Measurements from ENCODE around the gene OR13F1.
"Not testable (repeated sequence)": the region's sequence is repeated elsewhere in the genome, so short reads cannot be mapped to it uniquely, and the experiment has no call there.

Gene OR13F1

DNA sequence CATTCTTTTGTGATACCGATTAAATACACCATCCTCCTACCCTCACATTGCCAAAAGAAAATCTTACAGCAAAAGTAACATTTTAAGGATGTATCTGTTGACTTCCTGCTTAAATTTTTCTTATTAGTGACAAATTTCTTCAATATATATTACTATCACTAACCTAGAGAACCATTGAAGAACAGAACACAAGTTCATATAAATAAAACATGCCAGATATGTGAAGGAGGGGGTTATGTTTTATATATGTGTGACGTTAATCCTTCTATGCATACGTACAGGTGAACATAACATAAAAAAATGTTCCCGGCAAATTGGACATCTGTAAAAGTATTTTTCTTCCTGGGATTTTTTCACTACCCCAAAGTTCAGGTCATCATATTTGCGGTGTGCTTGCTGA lies at the start of gene OR13F1:
TSS of gene OR13F1 (plus strand) at position 301 of the 400 bp plus-strand sequence. CDS start at position 301, 0 bp downstream.
- DNase-seq (ENCODE audit: low read depth, low spot score) = no peak

GRCh38 chr9:104456831-104457230 lies 47.2 kb upstream of the OR13F1 start:
- DNase-seq (ENCODE audit: low read depth, low spot score) = no peak

DNA sequence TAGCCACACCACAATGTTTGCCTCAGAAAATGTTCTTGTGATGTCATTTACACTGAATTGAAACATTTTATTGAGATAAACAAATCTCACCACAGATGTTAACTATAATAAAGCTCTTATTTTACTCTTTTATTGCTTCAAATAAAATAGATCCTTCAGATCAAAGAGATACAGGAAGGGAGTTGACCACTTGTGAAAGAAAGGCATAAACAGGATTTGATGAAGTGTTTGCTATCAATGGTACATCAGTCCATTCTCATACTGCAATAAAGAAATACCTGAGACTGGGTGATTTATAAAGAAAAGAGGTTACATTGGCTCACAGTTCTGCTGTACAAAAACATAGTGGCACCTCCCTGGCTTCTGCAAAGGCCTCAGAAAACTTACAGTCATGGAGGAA lies 40.2 kb upstream of the OR13F1 start:
- no peak for DNase-seq (ENCODE audit: low read depth, low spot score)

DNA sequence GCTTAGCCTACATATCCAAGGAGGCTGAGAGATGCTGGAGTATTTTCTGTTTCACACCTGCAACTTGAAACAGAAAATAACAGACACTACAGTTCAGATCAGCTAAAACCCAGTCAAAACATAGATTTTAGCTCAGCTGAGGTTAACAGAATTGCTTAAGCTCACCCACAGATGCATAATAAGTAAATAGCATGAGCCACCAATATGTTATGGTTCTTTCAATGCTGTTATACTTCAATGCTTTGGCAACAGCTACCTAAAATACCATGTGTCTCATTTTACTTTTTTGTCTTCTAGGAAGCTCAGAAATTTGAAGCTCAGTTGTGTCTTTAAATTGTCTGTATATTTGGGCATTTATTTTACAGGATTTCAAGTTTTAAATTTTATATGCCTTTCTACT lies 35.8 kb upstream of the OR13F1 start:
- no peak for DNase-seq (ENCODE audit: low read depth, low spot score)

DNA sequence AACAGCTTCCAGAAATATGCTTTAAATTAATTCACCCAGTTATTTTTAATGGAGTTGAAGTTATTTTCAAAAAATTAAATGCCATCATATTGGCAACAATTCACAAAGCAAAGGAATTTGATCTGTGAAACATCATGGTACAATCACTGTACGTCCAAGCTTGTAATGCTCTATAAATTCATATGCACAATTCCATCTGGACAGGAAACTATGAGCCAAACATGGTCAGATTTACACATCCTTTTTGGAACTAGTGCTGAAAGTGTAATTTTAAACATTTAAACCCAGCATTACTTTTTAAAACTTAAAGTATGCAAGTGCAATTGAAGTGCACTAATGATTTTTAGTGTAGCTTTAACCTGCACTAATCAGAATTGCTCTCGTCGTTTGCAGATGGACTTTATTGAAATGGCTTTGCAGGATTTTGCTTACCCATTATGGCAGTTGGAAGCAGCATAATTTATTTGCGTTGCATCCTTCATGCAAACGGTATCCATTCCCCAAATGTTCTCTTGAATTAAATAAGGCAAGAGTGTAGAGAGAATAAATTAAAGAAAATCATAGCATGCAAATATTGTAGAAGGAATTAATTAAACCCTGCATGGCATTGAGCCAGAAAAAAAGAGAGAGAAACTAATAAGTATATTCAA lies 21.0 kb upstream of the OR13F1 start:
- DNase-seq (ENCODE audit: low read depth, low spot score) = no peak

- no peak for DNase-seq (ENCODE audit: low read depth, low spot score)
These were observed 19.0 kb upstream of the OR13F1 start for GRCh38 chr9:104485014-104485413.

DNA sequence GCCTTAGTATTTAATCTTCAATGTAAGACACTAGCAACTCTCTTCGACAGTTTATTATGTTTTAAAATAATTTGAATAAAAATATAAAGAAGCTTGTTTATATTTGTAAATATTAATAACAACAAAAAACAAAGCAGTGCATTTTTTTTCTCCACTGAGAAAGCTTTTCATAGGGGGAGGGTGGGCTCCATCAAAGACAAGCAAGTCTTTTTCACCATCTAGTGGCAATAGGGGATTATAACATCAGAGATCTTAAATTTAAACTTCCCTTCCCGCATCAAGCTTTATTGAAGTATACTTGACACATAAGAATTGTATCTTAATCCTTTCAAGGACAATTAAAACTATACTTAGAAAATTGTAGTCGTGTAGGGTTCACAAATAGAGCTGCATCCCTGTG lies 9.3 kb upstream of the OR13F1 start:
- DNase-seq (ENCODE audit: low read depth, low spot score) = no peak

DNA sequence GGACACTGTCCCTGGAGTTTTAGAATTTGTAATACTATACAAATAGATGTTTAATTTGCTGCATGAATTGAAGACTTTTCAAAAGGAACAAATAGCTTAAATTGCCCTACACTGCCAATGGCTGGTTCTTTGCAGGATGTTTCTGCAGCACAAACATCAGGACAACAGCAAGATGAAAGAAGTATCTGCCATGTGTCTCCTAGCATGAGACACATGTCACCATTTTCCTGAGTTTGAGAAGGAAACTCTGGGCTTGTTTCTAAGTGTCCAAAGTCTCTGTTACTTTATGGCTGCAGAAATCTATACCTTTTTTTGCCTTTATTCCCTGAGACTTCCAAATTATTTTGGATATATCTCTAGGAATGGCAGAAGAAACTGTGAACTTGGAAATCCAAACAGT lies 623 bp upstream of the OR13F1 start:
- no peak for DNase-seq (ENCODE audit: low read depth, low spot score)

DNA sequence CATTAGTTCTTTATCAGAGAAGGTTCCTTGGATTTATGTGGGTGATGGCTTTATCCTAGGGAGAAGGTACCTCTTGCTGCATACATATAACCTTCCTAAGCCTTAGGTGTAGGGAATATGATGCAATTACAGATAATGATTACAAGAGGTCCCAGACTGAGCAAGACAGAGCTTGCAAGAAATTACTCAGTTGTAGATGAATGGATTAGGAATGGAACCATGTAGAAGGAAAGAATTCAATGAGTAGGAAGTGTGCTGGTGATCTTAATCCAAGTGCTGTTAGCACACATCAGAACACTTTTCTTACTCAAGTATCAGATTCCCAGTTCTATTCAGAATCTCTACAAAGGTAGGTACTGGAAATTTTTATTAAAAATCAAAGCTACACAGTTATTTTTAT lies 2.5 kb downstream of the OR13F1 start:
- no peak for DNase-seq (ENCODE audit: low read depth, low spot score)

DNA sequence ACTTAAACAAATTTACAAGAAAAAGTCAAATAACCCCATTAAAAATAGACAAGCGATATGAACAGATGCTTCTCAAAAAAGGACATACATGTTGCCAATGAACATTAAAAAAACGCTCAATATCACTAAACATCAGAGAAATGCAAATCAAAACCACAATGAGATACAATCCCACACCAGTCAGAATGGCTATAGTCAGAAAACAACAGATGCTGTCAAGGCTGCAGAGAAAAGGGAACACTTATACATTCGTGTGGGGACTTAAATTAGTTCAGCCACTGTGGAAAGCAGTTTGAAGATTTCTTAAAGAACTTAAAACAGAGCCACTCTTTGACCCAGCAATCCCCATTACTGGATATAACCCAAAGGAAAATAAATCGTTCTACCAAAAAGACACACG lies 10.8 kb downstream of the OR13F1 start:
- DNase-seq (ENCODE audit: low read depth, low spot score) = no peak

- DNase-seq (ENCODE audit: low read depth, low spot score) = not testable (repeated sequence)
These were observed 16.2 kb downstream of the OR13F1 start for GRCh38 chr9:104520241-104520640.

- DNase-seq (ENCODE audit: low read depth, low spot score) = no peak
These were observed 23.0 kb downstream of the OR13F1 start, which contains the start of gene OR13C4 for GRCh38 chr9:104527109-104527508. Gene OR13C4 (minus strand): TSS chr9:104527209. CDS start chr9:104527209, 0 bp downstream.

DNA sequence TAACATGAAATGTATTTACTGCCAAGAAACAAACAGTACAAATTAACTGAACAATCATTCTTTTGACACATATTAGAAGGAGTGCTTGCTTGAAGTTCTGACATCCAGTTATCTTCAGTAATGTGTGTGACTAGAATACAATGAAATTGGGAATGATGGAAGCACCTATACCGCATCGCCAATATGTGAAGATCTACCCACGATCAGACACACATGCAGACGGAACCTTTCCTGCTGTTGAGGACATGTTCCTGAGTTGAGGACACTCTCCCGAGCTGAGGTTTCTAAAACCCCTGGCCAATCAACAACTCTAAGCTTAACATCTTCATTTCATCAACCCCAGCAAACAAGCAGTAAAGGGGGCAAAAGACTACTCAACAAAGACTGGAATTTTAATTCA lies 32.7 kb downstream of the OR13F1 start, which contains the start of gene OR13C3:
TSS of gene OR13C3 (minus strand) at position 101 of the 400 bp plus-strand sequence. CDS start 133 bp downstream, outside the sequence.
- DNase-seq (ENCODE audit: low read depth, low spot score) = no peak

DNA sequence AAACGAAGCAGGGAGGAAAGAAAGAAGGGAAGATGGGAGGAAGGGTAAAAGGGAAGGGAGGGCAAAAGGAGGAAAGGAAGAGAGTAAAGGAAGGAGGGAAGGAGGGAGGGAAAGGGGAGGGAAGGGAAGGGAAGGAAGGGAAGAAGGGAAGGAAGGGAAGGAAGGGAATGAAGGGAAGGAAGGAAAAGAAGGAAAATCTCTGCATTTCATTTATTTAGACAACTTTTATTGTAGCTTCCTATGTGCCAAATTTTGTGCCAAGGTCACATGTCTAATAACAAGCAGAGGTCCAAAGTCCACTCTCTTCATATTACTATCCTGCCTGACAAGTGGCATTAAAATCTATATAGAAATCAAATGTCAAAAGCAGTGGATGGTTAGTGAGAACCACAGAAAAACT lies 35.2 kb downstream of the OR13F1 start:
- DNase-seq (ENCODE audit: low read depth, low spot score) = no peak

GRCh38 chr9:104544644-104545043 lies 40.6 kb downstream of the OR13F1 start:
- DNase-seq (ENCODE audit: low read depth, low spot score) = no peak

- DNase-seq (ENCODE audit: low read depth, low spot score) = no peak
These were observed 49.2 kb downstream of the OR13F1 start for GRCh38 chr9:104553261-104553660.
